MG63 (cell line): ENCODE data around the gene SPOP. TPM values are rescaled to one million over a fixed set of nuclear protein-coding genes. Genes with fewer than 3 reads are reported as not detected.
"Not testable (repeated sequence)": the region's sequence is repeated elsewhere in the genome, so short reads cannot be mapped to it uniquely, and the experiment has no call there.

ENCODE experiments used
- DNase-seq: peaks from one replicate; pipeline ENCODE4 v3.0.0-alpha.2; 2020
- H3K27me3 ChIP-seq: fragments of 250-450 bp; sonication (Bioruptor Pico); 2 replicates; pipeline ENCODE4 v1.5.1; 2020; ENCODE audit warnings: mild to moderate bottlenecking, moderate library complexity
- H3K36me3 ChIP-seq: fragments of 250-450 bp; sonication (Bioruptor Pico); 2 replicates; pipeline ENCODE4 v1.5.1; 2020; ENCODE audit warnings: mild to moderate bottlenecking, moderate library complexity
- H3K4me3 ChIP-seq: fragments of 250-450 bp; sonication (Bioruptor Pico); 2 replicates; pipeline ENCODE4 v1.5.1; 2020; ENCODE audit warnings: mild to moderate bottlenecking, moderate library complexity
- H3K9me3 ChIP-seq: fragments of 250-450 bp; sonication (Bioruptor Pico); 2 replicates; pipeline ENCODE4 v1.5.1; 2020; ENCODE audit warnings: mild to moderate bottlenecking, moderate library complexity
- total RNA-seq: library from RNA; depleted of rRNA; stranded (reverse); fragments of >200 nt; shearing (Covaris generic); gene quantifications from 2 replicates; pipeline ENCODE4 v1.2.3, GENCODE V29; 2014; ENCODE audit warnings: low replicate concordance

The SPOP gene
- total RNA-seq, 1 experiment from 2014 or later, result 126 TPM

DNA sequence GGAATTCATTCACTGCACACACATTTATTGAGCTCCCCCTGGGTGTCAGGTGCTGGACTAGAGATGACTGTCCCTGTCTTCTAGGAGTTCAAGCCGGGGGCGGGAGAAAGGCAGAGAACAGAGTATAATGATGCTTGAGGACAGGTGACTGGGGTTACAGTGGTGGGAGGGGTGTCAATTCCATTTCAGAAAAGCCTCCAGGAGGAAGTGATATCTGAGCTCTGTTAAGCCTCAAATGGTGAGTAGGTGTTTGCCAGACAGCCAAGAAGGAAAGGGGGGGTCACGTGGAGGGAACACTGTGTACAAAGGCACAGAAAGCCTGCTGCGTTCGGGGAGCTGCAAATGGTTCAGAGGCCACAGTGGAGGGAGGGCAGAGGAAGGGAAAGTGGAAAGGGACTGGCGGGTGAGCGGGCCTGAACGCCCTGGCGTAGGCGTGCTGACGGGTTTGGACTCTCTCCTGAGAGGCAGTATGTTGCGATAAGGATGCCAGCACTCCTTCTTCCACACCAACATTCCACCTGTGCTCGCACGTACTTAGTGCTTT, 111.9 kb downstream of the SPOP start:
- no peak for DNase-seq
- no peaks in the 10 kb centered on the region for H3K36me3 ChIP-seq
- H3K27me3 ChIP-seq, result peaks cover 38% of the 10 kb centered on the region
- H3K4me3 ChIP-seq, result no peak overlapping the region
- peaks cover 3% of the 10 kb centered on the region; the same call in 1 of the 2 replicates for H3K9me3 ChIP-seq

DNA sequence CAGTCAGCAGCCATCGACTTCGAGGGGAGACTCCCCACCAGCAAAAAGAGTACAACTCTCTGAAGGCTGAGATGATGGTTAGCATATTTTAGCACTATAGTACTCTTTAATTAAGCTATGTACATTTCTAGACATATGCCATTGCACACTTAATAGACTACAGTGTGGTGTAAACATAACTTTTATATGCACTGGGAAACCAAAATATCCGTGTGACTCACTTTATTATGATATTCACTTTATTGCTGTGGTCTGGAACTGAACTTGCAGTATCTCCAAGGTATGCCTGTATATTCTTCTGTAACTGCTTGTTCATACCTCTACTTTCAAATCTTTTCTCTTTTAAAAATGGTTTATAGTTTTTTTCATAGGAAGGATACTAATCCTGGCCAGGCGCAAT, 113.3 kb downstream of the SPOP start:
- Histone ChIP-seq H3K4me3 (no peak overlapping the region), H3K9me3 (peaks cover 3% of the 10 kb centered on the region; the same call in 1 of the 2 replicates), H3K36me3 (no peaks in the 10 kb centered on the region), H3K27me3 (peaks cover 28% of the 10 kb centered on the region)
- no peak for DNase-seq

DNA sequence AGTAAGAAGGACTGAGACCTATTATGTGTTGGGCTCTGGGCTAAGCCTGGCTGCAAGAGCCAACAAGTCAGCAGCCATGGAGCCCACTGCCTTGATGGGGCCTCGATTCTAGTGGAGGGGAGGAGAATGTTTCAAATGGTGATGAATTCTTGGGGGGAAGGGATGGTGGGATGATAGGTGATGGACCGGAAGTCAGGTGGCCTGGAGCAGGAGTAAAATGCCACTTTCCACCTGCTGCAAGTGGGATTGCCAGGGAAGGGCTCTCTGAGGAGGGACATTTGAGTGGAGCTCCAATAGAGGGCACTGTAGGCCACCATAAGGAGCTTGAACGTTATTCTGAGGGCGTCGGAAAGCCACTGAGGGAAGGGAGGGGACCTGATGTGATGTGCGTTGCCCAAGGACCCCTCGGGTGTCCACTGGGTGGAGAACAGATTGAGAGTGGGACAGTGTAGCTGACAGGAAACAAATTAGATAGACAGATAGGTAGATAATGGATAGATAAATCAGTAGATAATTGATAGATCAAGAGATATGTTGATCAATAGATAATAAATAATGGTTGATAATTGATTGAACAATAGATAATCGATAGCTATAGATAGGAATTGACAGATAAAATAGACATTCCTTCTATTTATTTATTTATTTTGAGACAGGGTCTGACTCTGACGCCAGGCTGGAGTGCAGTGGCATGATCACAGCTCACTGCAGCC, 120.4 kb downstream of the SPOP start:
- no peak overlapping the region for H3K4me3 ChIP-seq
- H3K27me3 ChIP-seq, result no peaks in the 10 kb centered on the region
- H3K36me3 ChIP-seq, result no peaks in the 10 kb centered on the region
- peaks cover 3% of the 10 kb centered on the region; the same call in 1 of the 2 replicates for H3K9me3 ChIP-seq
- no peak for DNase-seq

DNA sequence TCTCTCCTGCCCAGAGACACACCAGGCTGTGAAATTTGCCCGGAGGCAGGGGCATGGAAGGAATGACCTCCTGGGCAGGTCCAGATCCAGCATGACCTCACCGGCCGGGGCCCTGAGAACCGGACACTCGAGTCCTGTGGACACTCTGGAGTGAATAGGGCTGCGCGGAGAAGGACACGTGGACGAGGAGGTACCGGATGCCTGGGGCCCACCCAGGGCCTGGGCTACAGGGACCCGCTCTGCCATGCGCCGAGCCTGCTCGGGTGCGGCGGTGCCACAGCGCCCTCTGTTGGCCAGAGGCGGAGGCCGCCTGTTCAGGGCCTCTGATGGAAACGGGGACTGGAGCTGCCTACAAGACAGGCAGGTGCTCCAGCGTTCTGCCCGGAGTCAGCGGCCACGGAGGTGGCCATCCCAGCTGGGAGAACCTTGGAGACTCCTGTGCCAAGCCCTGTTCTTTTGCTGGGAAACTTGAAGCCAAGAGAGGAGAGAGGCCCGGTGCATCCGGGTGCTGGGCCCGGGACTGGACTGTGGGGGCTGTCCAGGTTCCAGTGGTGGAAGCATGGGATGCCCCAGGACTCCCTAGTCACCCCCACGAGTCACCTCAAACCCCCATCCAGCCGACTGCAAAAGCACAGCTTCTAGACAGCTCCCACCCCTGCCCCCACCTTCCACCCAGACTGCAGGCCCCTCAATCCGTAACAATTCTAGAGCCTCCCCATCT, 121.5 kb downstream of the SPOP start:
- DNase-seq, result peak; percentile 75
- Histone ChIP-seq H3K36me3 (no peaks in the 10 kb centered on the region), H3K4me3 (no peak overlapping the region), H3K27me3 (no peaks in the 10 kb centered on the region), H3K9me3 (peaks cover under 1% of the 10 kb centered on the region; the same call in 1 of the 2 replicates)

DNA sequence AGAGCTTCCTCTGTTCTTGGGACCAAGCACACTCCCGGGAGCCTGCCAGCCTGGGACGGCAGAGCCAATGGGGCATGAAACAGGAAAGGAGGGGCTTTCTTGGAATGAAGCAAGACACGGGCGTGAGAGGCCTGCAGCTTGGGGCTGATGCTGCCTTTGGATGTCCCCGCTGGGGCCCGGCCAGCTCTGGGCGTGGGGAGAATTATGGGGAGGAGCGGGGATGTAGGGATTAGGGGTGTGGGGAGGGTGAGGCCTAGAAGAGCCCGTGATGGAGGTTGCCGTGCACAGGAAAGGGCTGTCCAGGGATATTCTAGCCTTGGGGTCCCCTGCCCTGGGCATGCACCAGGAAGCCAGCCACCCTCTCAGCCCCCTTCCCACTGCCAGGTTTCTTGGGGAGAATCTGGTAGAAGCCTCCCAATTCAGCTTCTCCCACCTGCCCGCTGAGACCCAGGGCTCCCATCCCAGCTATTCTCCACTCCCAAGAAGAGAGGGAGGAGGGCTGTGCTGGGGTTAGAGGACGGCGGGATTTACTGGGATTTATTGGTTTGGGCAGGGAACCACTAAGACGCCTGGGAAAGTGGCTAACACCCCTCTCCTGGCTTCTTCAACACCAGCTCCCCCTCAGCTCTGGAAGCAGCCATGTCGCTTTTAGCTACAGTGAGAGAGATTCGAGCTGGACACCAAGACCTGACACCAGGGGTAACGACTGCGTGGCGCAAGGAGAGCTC, 122.2 kb downstream of the SPOP start:
- Histone ChIP-seq H3K36me3 (no peaks in the 10 kb centered on the region), H3K4me3 (no peak overlapping the region), H3K27me3 (no peaks in the 10 kb centered on the region), H3K9me3 (no peaks in the 10 kb centered on the region)
- no peak for DNase-seq

DNA sequence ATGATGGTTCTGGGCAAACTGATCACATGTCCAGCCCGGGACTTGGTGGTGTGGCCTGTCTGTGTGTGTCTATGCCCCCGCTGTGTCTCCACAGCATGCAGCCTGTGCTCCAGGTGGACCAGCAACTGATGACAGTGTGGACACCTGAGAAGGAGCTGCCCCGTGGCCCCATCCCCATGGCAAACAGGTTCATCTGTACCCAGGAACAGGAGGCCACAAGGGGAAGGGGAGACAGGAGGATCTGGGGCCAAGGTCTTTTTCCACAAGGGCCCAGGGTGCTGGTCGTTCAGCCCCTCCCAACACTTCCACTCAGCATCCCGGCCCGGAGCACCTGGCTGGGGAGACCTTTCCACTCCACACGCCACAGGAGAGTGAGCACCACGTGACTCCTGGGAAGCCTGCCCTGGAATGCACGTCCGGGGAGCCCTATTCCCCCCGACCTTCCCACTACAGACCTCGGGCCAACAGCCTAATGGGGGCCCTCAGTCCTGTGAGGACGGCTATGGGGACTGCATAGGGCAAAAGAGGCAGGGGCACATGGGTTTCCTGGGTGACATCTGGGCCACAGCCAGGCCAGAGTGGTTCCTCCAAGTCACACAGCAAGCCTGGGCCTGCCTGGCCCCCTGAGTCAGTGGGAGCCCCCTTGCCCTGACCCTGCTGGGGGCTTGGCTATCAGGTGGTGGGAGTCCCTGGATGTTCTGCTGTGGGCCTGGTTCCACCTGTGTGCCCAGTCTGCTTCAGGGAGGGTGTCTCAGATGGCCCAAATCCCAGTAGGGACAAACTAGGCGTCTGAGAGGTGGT, 123.0 kb downstream of the SPOP start:
- no peaks in the 10 kb centered on the region for H3K27me3 ChIP-seq
- DNase-seq, result no peak
- H3K36me3 ChIP-seq, result no peaks in the 10 kb centered on the region
- H3K9me3 ChIP-seq, result no peaks in the 10 kb centered on the region
- H3K4me3 ChIP-seq, result no peak overlapping the region

DNA sequence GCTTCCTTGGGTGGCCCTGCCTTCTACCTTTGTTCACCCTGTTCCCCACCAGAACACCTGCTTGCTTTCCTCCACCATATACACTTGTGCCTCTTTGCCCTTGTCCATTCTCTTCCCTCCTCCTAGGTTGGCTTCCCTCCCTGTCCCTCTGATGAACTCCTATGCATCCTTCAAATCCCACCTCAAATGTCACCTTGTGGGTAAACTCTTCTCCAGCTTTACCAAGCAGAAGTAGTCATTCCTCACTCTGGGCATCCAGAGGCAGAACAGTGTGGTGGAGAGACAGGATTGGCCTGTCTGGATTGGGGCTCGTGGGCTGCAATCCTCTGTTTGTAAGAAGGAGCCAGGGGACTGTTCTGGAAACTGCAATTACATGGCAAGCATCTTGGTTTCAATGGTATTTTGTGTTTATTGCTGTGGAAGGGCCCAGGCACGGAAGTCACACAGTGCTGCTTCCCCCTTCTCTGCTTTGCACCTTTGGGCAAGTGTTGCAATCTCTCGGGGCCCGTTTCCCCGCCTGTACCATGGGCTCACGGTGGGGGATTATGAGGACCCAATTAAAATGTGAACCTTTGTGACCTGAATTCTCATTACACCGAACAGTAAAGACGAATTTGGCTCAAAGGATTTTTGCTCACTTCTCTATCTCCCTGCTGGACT, 124.1 kb downstream of the SPOP start:
- Histone ChIP-seq H3K4me3 (no peak overlapping the region), H3K36me3 (no peaks in the 10 kb centered on the region), H3K27me3 (no peaks in the 10 kb centered on the region), H3K9me3 (no peaks in the 10 kb centered on the region)
- no peak for DNase-seq

DNA sequence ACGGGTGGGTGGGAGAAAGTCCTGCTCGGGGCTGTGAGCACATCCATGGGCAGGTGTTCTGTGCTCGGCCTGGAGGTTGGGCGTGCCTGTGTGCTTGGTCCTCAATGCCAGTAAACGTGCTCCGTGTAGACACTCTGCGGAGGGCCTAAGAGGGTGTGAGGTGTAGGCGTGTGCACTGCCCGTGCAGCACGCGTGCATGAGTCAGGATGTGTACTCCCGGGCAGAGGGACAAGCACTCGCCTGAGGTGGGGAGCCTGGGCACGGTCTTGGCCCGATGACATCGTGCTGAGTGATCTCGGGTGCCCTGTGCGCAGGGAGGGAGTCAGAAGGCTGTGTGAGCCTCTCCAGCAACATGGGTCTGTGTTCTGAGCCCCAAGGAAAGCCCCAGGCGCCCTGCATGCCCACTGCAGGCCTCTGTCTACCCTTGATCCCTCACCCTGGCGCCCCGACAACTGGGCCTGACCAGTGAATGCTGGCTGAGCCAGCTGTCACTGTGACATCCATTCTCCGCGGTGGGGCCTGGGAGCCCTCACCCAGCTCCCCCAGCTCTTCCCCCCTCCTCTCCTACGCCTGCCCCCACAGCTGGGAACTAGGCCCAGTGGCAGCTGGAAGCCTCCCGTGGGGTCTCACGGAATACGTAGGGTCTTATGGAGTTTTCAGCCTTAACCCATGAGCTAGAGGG, 125.7 kb downstream of the SPOP start:
- DNase-seq, result peak; percentile 72
- no peaks in the 10 kb centered on the region for H3K36me3 ChIP-seq
- H3K27me3 ChIP-seq, result no peaks in the 10 kb centered on the region
- no peak overlapping the region for H3K4me3 ChIP-seq
- H3K9me3 ChIP-seq, result no peaks in the 10 kb centered on the region

DNA sequence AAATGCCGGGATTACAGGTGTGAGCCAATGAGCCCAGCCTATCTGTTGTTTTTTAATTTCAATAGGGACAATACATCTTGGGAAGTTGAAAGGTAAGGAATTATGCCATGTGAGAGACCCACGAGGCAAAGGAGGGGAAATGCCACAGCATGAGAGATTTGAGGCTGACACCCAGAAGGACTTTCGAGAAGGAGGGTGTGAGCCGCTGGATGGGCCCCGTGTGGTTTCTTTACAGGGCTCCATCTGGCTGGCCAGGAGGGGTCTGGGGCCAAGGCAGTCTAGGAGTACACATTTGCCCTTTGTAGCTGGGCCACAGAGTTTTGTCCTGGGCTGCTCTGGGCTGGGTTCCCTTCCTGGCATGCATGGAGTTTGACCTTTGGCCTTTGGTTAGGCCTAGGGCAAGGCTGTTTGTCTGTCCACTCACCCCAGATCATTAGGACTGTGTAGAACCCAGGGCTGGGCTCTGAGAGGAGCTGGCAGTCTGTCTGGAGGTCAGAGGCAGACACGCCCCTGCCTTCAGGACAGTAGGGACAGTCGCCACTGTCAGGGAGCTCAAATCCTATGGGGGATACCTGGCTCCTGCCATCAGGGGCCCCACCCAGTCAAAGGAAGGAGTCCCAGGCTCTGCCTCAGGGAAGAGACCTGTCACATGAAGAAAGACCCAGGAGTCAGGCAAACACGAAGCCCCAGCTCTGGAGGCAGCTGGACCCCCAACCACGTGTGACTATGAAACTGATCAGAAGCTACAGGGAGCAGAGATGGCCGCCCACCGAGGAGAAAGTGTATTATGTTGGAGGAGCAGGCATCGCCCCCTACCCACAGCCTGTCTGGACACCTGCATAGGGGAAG, 126.5 kb downstream of the SPOP start:
- H3K9me3 ChIP-seq, result no peaks in the 10 kb centered on the region
- no peak overlapping the region for H3K4me3 ChIP-seq
- H3K36me3 ChIP-seq, result no peaks in the 10 kb centered on the region
- no peak for DNase-seq
- no peaks in the 10 kb centered on the region for H3K27me3 ChIP-seq

DNA sequence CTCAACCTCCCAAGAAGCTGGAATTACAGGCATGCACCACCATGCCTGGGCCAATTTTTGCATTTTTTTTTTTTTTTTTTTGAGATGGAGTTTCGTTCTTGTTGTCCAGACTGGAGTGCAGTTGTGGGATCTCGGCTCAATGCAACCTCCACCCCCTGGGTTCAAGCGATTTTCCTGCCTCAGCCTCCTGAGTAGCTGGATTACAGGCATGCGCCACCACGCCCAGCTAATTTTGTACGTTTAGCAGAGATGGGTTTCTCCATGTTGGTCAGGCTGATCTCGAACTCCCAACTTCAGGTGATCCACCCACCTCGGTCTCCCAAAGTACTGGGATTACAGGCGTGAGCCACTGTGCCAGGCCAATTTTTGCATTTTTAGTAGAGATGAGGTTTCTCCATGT, 127.1 kb downstream of the SPOP start:
- not testable (repeated sequence) for H3K27me3 ChIP-seq, H3K9me3 ChIP-seq, H3K36me3 ChIP-seq, DNase-seq, H3K4me3 ChIP-seq

DNA sequence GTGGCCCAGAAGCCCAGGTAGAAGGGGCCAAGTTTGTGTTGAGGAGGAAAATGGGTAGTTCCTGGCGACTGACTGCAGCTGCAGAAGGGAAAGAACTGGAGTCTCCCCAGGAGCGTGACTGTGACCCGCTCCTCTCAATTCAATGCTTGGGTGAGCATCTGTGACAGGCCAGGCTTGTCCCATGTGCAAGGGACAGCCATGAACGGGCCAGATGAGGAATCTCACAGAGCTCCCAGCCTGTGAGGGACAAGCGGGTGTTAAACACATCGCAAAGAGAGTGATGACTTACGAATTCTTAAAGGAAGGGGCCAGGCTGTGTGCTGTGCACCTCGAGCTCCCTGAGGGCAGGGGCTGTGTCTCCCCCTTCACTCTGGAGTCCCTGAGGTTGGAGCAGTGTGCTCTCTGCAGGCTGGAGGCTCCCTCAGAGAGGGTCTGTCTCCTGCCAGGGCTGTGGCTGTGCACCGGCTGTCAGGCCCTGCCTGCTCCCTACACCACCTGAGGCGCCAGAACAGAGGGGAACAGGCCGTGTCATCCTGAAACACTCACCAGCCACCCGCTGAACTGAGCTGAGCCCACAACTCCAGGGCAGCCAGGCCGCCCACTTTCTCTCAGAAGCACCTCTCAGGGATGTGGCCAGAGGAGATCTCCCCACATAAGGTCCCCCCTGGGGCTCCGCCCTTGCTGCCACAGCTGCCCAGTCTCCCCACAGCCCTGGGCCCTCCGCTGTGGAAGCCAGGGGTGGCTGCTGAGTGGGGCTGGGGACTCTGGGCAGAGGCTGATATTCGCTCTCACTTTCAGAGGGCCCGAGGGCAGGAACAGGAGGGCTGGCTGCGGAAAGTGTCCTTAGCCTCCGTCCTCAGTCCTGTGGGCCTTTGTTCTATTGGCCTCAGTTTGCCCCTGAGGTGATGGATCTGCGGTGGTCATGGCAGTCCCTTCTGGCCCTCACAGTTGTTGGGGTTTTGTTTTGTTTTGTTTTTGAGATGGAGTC, 127.9 kb downstream of the SPOP start:
- no peaks in the 10 kb centered on the region for H3K36me3 ChIP-seq
- no peaks in the 10 kb centered on the region for H3K27me3 ChIP-seq
- H3K4me3 ChIP-seq, result no peak overlapping the region
- no peaks in the 10 kb centered on the region for H3K9me3 ChIP-seq
- DNase-seq, result no peak

DNA sequence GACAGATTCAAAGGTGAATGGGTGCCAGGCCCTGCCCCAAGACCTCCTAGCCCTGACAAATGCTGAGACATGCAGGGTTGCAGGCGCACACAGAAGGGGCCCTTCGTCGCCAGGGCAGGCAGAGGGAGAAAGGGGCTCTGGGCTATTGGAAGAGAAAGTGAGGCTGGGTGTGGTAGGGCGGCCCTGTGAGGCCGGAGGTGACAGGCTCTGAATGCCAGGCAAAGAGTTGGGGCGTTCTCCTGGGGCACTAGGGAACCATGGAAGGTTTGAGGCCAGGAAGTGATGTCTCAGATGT, 128.6 kb downstream of the SPOP start:
- H3K36me3 ChIP-seq, result no peaks in the 10 kb centered on the region
- H3K27me3 ChIP-seq, result no peaks in the 10 kb centered on the region
- no peaks in the 10 kb centered on the region for H3K9me3 ChIP-seq
- DNase-seq, result no peak
- no peak overlapping the region for H3K4me3 ChIP-seq
